ENCODE measurements around the gene PIK3C2B.

GRCh38 chr1:204464187-204464631 lies 30.4 kb downstream of the PIK3C2B start:
- TF ChIP-seq, protein P1, sequence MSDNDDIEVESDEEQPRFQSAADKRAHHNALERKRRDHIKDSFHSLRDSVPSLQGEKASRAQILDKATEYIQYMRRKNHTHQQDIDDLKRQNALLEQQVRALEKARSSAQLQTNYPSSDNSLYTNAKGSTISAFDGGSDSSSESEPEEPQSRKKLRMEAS (IDR thresholded peaks at IDR 0.05; ENCODE audit: insufficient read depth, insufficient read length) = no peak
- TF ChIP-seq CTCF (IDR thresholded peaks at IDR 0.05; ENCODE audit: extremely low read depth in 1 of 2, insufficient read depth in 1 of 2, low read depth in 1 of 2, low read length in 2 of 2) (no peak), JUN (IDR thresholded peaks at IDR 0.05; ENCODE audit: borderline replicate concordance, insufficient read depth, insufficient read length, low read depth) (no peak)

Data from endothelial cell of umbilical vein (primary cell).